ENCODE results near the gene SLC6A18. TPM values are rescaled to one million over a fixed set of nuclear protein-coding genes. Genes with fewer than 3 reads are reported as not detected.

Gene SLC6A18
- total and polyA plus RNA-seq, 2 of the 13 experiments (the other 11 are each of a cell fraction or from before 2014, with no cell fraction given) = not detected

- TF ChIP-seq ZMAT3 (CRISPR knock-in tag; conservative IDR thresholded peaks at IDR 0.05) (peak; percentile 59), AKAP8 (CRISPR knock-in tag; IDR thresholded peaks at IDR 0.05) (0 out of 2 replicates have a peak, but pooled peaks have one; percentile 49), ZNF546 (CRISPR knock-in tag; conservative IDR thresholded peaks at IDR 0.05) (no peak), PRPF4 (IDR thresholded peaks at IDR 0.05; ENCODE audit: low read depth, low read length, poor library complexity, severe bottlenecking) (no peak), NCOR1 (IDR thresholded peaks at IDR 0.05; ENCODE audit: borderline replicate concordance, low read length) (peak; percentile 92), ZNF615 (CRISPR knock-in tag; IDR thresholded peaks at IDR 0.05; ENCODE audit: borderline replicate concordance) (no peak), THAP9 (CRISPR knock-in tag; IDR thresholded peaks at IDR 0.05; ENCODE audit: borderline replicate concordance) (peak; percentile 56; the same call in 1 of the 2 replicates), ADNP (CRISPR knock-in tag; IDR thresholded peaks at IDR 0.05) (no peak), BRF2 (CRISPR knock-in tag; IDR thresholded peaks at IDR 0.05) (peak; percentile 79; the same call in 1 of the 2 replicates), ZFP82 (CRISPR knock-in tag; IDR thresholded peaks at IDR 0.05; ENCODE audit: borderline replicate concordance) (0 out of 2 replicates have a peak, but pooled peaks have one; percentile 27), SP5 (CRISPR knock-in tag; IDR thresholded peaks at IDR 0.05; ENCODE audit: borderline replicate concordance, low read depth) (peak; percentile 92), KDM4B (CRISPR knock-in tag; IDR thresholded peaks at IDR 0.05) (no peak), ZNF770 (CRISPR knock-in tag; IDR thresholded peaks at IDR 0.05) (peak; percentile 89), KLF15 (CRISPR knock-in tag; IDR thresholded peaks at IDR 0.05; ENCODE audit: borderline replicate concordance) (no peak), TOPORS (CRISPR knock-in tag; IDR thresholded peaks at IDR 0.05) (0 out of 2 replicates have a peak, but pooled peaks have one; percentile 18), SP1 (IDR thresholded peaks at IDR 0.05) (no peak), SP1 (CRISPR knock-in tag; IDR thresholded peaks at IDR 0.05) (peak; percentile 48; the same call in 1 of the 2 replicates), NR2F1 (CRISPR knock-in tag; IDR thresholded peaks at IDR 0.05) (peak; percentile 83 to 92; a peak in 3 of 4 replicates), POLR2AphosphoS2 (IDR thresholded peaks at IDR 0.05; ENCODE audit: low read depth, low read length) (no peak), FOXJ3 (CRISPR knock-in tag; IDR thresholded peaks at IDR 0.05; ENCODE audit: borderline replicate concordance) (no peak), TAF1 (CRISPR knock-in tag; IDR thresholded peaks at IDR 0.05) (peak; percentile 28; the same call in 1 of the 2 replicates), LCORL (IDR thresholded peaks at IDR 0.05) (no peak), LCORL (CRISPR knock-in tag; IDR thresholded peaks at IDR 0.05) (peak; percentile 85), ZNF235 (CRISPR knock-in tag; IDR thresholded peaks at IDR 0.05; ENCODE audit: borderline replicate concordance) (no peak), HDAC2 (CRISPR knock-in tag; IDR thresholded peaks at IDR 0.05) (peak; percentile 61; the same call in 1 of the 2 replicates)
These were observed 43.5 kb upstream of the SLC6A18 start (continued) for GRCh38 chr5:1181451-1182359.

Data from HepG2 (cell line).